PFSK-1 (cell line): ENCODE data around the gene GSTM2.

ENCODE experiments used
- POLR2AphosphoS5 ChIP-seq: IDR thresholded peaks from 2 replicates; pipeline ENCODE4 v1.6.1; 2012; ENCODE audit warnings: low read depth, mild to moderate bottlenecking, control low read depth, low read length, moderate library complexity
- TAF1 ChIP-seq: IDR thresholded peaks from 2 replicates; pipeline ENCODE4 v1.6.1; 2012; ENCODE audit warnings: low read length, control low read depth, borderline replicate concordance; ENCODE audit not compliant: insufficient read depth
- TF ChIP-seq, protein P1 (sequence below), 2 experiments: IDR thresholded peaks; 2 replicates each; pipeline versions ENCODE4 v1.6.1 to v1.8.0; 2011 to 2012; ENCODE audit warnings: low read depth in 2 of 2, low read length in 2 of 2, control low read depth in 1 of 2, inconsistent platforms in 1 of 2, mild to moderate bottlenecking in 1 of 2, moderate library complexity in 1 of 2; ENCODE audit not compliant: insufficient read depth in 1 of 2

DNA sequence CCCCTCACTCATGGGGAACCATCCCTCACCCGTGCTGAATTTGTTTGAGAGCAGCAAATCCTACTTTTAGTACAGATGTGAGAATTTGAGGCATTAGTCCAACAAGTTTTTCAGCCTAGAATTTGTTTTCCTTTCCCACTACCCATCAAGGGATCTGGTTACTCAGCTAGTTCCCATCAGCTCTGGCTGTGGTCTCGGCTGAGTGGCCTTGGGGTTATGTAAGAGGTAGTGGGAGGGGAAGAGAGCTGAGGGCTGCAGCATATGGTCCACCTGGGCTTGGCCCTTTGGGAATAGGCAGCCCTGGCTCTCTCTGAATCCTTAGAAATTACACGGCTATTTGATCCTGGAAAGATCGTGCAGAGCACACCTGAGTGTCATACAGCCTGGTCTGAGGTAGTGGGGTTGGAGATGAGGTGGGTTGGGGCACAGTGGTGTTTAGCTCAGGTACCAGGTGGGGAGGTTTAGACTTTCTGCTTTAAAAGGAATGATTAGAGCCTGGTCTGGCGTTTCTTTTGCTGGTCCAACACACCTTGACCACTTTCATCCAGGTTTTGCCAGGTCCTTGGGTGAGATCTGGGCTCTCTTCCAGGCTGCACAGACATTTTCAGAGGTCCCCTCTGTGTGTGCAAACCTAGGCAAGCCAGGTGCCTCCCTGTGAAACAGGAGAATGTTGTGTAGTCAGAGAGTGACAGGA, 7.7 kb upstream of the GSTM2 start:
- TF ChIP-seq POLR2AphosphoS5: no peak
- TF ChIP-seq TAF1: no peak
- TF ChIP-seq, protein P1, sequence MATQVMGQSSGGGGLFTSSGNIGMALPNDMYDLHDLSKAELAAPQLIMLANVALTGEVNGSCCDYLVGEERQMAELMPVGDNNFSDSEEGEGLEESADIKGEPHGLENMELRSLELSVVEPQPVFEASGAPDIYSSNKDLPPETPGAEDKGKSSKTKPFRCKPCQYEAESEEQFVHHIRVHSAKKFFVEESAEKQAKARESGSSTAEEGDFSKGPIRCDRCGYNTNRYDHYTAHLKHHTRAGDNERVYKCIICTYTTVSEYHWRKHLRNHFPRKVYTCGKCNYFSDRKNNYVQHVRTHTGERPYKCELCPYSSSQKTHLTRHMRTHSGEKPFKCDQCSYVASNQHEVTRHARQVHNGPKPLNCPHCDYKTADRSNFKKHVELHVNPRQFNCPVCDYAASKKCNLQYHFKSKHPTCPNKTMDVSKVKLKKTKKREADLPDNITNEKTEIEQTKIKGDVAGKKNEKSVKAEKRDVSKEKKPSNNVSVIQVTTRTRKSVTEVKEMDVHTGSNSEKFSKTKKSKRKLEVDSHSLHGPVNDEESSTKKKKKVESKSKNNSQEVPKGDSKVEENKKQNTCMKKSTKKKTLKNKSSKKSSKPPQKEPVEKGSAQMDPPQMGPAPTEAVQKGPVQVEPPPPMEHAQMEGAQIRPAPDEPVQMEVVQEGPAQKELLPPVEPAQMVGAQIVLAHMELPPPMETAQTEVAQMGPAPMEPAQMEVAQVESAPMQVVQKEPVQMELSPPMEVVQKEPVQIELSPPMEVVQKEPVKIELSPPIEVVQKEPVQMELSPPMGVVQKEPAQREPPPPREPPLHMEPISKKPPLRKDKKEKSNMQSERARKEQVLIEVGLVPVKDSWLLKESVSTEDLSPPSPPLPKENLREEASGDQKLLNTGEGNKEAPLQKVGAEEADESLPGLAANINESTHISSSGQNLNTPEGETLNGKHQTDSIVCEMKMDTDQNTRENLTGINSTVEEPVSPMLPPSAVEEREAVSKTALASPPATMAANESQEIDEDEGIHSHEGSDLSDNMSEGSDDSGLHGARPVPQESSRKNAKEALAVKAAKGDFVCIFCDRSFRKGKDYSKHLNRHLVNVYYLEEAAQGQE (IDR thresholded peaks at IDR 0.05; ENCODE audit: insufficient read depth in 1 of 2, low read depth in 2 of 2, low read length in 2 of 2): no peak
